Endothelial cell of umbilical vein (primary cell): ENCODE measurements around the gene OCA2. TPM values are rescaled to one million over a fixed set of nuclear protein-coding genes. Genes with fewer than 3 reads are reported as not detected.

Source experiments
- BruUV-seq: library from RNA; stranded (reverse); fragments of 400-500 nt; replicated peaks from 2 replicates; lab custom pipeline; 2021; lab: Mats Ljungman, UMichigan
- CTCF ChIA-PET: fragments of 300-600, 350-600 bp; sonication (Branson Sonifier 250); formaldehyde crosslinking; loops from one replicate; lab custom pipeline; 2021; ENCODE audit warnings: antibody characterized with exemption, inconsistent platforms; lab: Charles Lee
- POLR2A ChIA-PET: fragments of 300-600, 350-600 bp; sonication (Branson Sonifier 250); formaldehyde crosslinking; loops from one replicate; lab custom pipeline; 2021; ENCODE audit warnings: antibody characterized with exemption, inconsistent platforms; lab: Charles Lee
- DNase-seq: peaks from one replicate; pipeline ENCODE4 v3.0.0-alpha.2; 2011; ENCODE audit warnings: low read depth, low spot score
- FAIRE-seq: peaks from 2 replicates; lab custom pipeline; 2011; peaks lifted over from hg19 to GRCh38; lab: Jason Lieb, UNC
- H2AFZ ChIP-seq: 2 replicates; pipeline ENCODE4 v1.6.0; 2012; ENCODE audit warnings: low read depth, low read length, control low read depth, inconsistent platforms
- H3K27ac ChIP-seq: 2 replicates; pipeline ENCODE4 v1.5.1; 2011; ENCODE audit warnings: low read depth, mild to moderate bottlenecking, control low read depth, low read length, moderate library complexity; ENCODE audit not compliant: insufficient read depth
- H3K27me3 ChIP-seq, 2 experiments: 2 replicates each; pipeline versions ENCODE4 v1.6.0 to v1.6.1; 2011; ENCODE audit warnings: low read length in 2 of 2, mixed read lengths in 1 of 2; ENCODE audit not compliant: control insufficient read depth in 2 of 2, insufficient read depth in 2 of 2
- H3K36me3 ChIP-seq, 2 experiments: 2 replicates in 1 of 2; 3 replicates in 1 of 2; pipeline ENCODE4 v1.5.1; 2011; ENCODE audit warnings: low read length in 2 of 2, mild to moderate bottlenecking in 1 of 2, moderate library complexity in 1 of 2; ENCODE audit not compliant: control insufficient read depth in 2 of 2, insufficient read depth in 2 of 2; ENCODE audit errors: extremely low read depth in 1 of 2
- H3K4me1 ChIP-seq: 3 replicates; pipeline ENCODE4 v1.5.1; 2011; ENCODE audit warnings: mild to moderate bottlenecking, low read length; ENCODE audit not compliant: control insufficient read depth, insufficient read depth; ENCODE audit errors: extremely low read depth
- H3K4me2 ChIP-seq: 2 replicates; pipeline ENCODE4 v1.6.1; 2011; ENCODE audit warnings: low read length, control low read depth, mixed read lengths; ENCODE audit not compliant: insufficient read depth
- H3K4me3 ChIP-seq, 3 experiments: fragments of 200-600 bp in 1 of 3; sonication (generic), shearing (Covaris generic) in 1 of 3; replicated peaks in 1 of 3; 2 replicates each; pipeline ENCODE4 v1.5.1; 2011 to 2016; ENCODE audit warnings: control low read depth in 3 of 3, low read length in 3 of 3, mild to moderate bottlenecking in 2 of 3, inconsistent platforms in 1 of 3, low read depth in 1 of 3, moderate library complexity in 1 of 3; ENCODE audit not compliant: insufficient read depth in 1 of 3
- H3K79me2 ChIP-seq: 2 replicates; pipeline ENCODE4 v1.6.0; 2012; ENCODE audit warnings: low read length, inconsistent platforms; ENCODE audit not compliant: control insufficient read depth, insufficient read depth
- H3K9ac ChIP-seq: replicated peaks from 2 replicates; pipeline ENCODE3; 2011; ENCODE audit warnings: low read length, control low read depth; ENCODE audit not compliant: insufficient read depth; ENCODE audit errors: extremely low read depth
- H3K9me1 ChIP-seq: replicated peaks from 3 replicates; pipeline ENCODE4 v1.6.0; 2011; ENCODE audit warnings: mild to moderate bottlenecking, low read length; ENCODE audit not compliant: control insufficient read depth, insufficient read depth; ENCODE audit errors: extremely low read depth
- H3K9me3 ChIP-seq: replicated peaks from 2 replicates; pipeline ENCODE4 v1.5.1; 2012; ENCODE audit warnings: low read length, inconsistent platforms; ENCODE audit not compliant: control insufficient read depth, insufficient read depth
- H4K20me1 ChIP-seq: replicated peaks from 2 replicates; pipeline ENCODE3; 2011; ENCODE audit warnings: mild to moderate bottlenecking, low read length; ENCODE audit not compliant: control insufficient read depth, insufficient read depth; ENCODE audit errors: extremely low read depth
- EZH2 ChIP-seq: IDR thresholded peaks from 2 replicates; pipeline ENCODE4 v1.6.1; 2012; ENCODE audit warnings: borderline replicate concordance, low read depth, mild to moderate bottlenecking, moderate library complexity, low read length, inconsistent platforms; ENCODE audit not compliant: severe bottlenecking
- FOS ChIP-seq: IDR thresholded peaks from 2 replicates; pipeline ENCODE4 v1.6.1; 2011; ENCODE audit warnings: mild to moderate bottlenecking, low read length, moderate library complexity, borderline replicate concordance; ENCODE audit not compliant: insufficient read depth
- GATA2 ChIP-seq: IDR thresholded peaks from 2 replicates; pipeline ENCODE4 v1.7.0; 2011; ENCODE audit warnings: low read depth, mild to moderate bottlenecking, moderate library complexity, mixed read lengths, low read length; ENCODE audit not compliant: insufficient read length, insufficient read depth
- JUN ChIP-seq: IDR thresholded peaks from 2 replicates; pipeline ENCODE4 v1.6.1; 2011; ENCODE audit warnings: borderline replicate concordance, low read depth; ENCODE audit not compliant: insufficient read length, insufficient read depth
- MYC ChIP-seq: IDR thresholded peaks from one replicate; pipeline ENCODE4 v1.6.1; 2011; ENCODE audit warnings: mild to moderate bottlenecking, low read depth, low read length
- POLR2A ChIP-seq: IDR thresholded peaks from 2 replicates; pipeline ENCODE4 v1.6.1; 2012; ENCODE audit warnings: low read depth, mild to moderate bottlenecking, control low read depth, low read length
- POLR2AphosphoS5 ChIP-seq: IDR thresholded peaks from 2 replicates; pipeline ENCODE4 v1.6.1; 2012; ENCODE audit warnings: low read depth, mild to moderate bottlenecking, control low read depth, low read length, moderate library complexity; ENCODE audit not compliant: insufficient read depth
- dilution Hi-C: fragments of 300-500 bp; cut with MboI; formaldehyde crosslinking; loops from one replicate; pipeline ENCODE4 v1.15.0; 2019; ENCODE audit warnings: low sequenced_read_pairs; ENCODE audit not compliant: extremely low pct_ligation_motif_present
- intact Hi-C: fragments of 100-400 bp; cut with micrococcal nuclease; formaldehyde crosslinking; loops from one replicate; pipeline ENCODE4 v1.10.0; 2022
- polyA plus RNA-seq, 4 experiments: library from polyadenylated mRNA; depleted of rRNA in 3 of 4; stranded (reverse) in 3 of 4; unstranded in 1 of 4; fragments of >200 nt; gene quantifications; 2 replicates each; pipeline versions ENCODE4 v1.2.1 to v1.2.3, GENCODE V29; 2011 to 2012; ENCODE audit warnings: missing spikeins in 1 of 4
- total RNA-seq: library from RNA; stranded (reverse); gene quantifications from 2 replicates; pipeline ENCODE4 v1.2.3, GENCODE V29; 2021
- TF ChIP-seq, protein P1 (sequence below): IDR thresholded peaks from 2 replicates; pipeline ENCODE4 v1.6.1; 2011; ENCODE audit not compliant: insufficient read depth, insufficient read length
- TF ChIP-seq, protein P2 (sequence below), 2 donors: IDR thresholded peaks; 1 replicate in 1 of 2; 2 replicates in 1 of 2; pipeline ENCODE4 v1.5.1; 2011; ENCODE audit warnings: low read length in 2 of 2, mild to moderate bottlenecking in 2 of 2, moderate library complexity in 2 of 2, control low read depth in 1 of 2, inconsistent platforms in 1 of 2, low read depth in 1 of 2; ENCODE audit not compliant: insufficient read depth in 1 of 2; ENCODE audit errors: extremely low read depth in 1 of 2

The OCA2 gene
- total and polyA plus RNA-seq, 2 donors (not counting 3 experiments of a cell fraction or from before 2014, with no cell fraction given), result not detected

DNA sequence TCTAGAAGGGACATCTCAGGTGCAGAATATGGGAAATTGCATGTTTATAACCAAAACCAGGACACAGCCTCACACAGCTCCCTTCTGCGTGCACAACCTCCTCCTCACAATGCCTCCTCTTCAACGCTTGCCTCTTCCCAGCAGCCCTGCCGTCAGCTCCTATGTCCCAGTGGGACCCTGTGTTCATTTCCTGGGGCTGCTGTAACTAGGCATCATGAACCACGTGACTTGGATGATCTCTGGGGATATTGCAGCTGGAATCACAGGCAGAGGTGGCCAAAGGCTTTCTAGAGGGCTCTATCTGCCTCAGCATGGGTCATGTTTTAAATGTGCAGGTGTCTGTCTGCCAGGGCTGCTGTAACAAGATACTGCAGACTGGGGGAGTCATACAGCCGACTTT lies 375.3 kb downstream of the OCA2 start:
- Histone ChIP-seq H3K9ac (no peak overlapping the region), H3K4me2 (no peak overlapping the region), H3K36me3 (no peaks in the 10 kb centered on the region), H3K9me1 (no peaks in the 10 kb centered on the region), H3K4me1 (no peaks in the 10 kb centered on the region), H3K4me3 (no peak overlapping the region), H3K9me3 (peaks cover 8% of the 10 kb centered on the region), H2AFZ (no peak overlapping the region), H4K20me1 (no peaks in the 10 kb centered on the region), H3K27me3 (no peaks in the 10 kb centered on the region), H3K79me2 (no peaks in the 10 kb centered on the region), H3K27ac (no peak overlapping the region)
- ChIA-PET CTCF (no interaction called here), POLR2A (no interaction called here)
- dilution Hi-C loops (no loop called here), intact Hi-C loops (no loop called here)
- no peak for FAIRE-seq
- no TSS peak for BruUV-seq
- no peak for TF ChIP-seq FOS
- no peak for DNase-seq

DNA sequence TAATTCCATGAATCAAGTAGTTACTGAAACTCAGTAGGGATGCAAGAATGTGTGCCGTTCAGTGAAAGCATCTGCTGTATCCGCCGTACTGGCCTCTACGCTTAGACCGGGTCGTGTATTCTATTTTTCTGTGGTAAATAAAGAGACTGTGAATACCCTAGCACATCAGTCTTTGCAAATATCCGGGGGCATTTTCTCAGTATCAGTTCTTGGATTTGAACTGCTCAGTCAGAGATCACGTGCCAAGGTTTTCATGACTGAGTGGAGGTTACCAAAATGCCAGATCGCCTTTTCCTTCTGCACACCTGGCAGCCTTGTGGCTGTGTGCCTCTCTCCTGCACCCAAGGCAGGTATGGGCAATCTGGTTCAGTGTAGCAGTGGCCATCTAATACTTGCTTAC lies 377.0 kb downstream of the OCA2 start:
- CTCF ChIA-PET, result no interaction called here
- H3K27me3 ChIP-seq, result no peaks in the 10 kb centered on the region
- POLR2A ChIA-PET, result no interaction called here
- H3K27ac ChIP-seq, result no peak overlapping the region
- dilution Hi-C loops (no loop called here), intact Hi-C loops (no loop called here)
- H3K36me3 ChIP-seq, result no peaks in the 10 kb centered on the region
- H3K4me1 ChIP-seq, result no peaks in the 10 kb centered on the region
- TF ChIP-seq POLR2AphosphoS5 (no peak), POLR2A (no peak), EZH2 (no peak), MYC (no peak), FOS (no peak), JUN (no peak), GATA2 (no peak)
- TF ChIP-seq, protein P1, sequence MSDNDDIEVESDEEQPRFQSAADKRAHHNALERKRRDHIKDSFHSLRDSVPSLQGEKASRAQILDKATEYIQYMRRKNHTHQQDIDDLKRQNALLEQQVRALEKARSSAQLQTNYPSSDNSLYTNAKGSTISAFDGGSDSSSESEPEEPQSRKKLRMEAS, result no peak
- TF ChIP-seq, protein P2, sequence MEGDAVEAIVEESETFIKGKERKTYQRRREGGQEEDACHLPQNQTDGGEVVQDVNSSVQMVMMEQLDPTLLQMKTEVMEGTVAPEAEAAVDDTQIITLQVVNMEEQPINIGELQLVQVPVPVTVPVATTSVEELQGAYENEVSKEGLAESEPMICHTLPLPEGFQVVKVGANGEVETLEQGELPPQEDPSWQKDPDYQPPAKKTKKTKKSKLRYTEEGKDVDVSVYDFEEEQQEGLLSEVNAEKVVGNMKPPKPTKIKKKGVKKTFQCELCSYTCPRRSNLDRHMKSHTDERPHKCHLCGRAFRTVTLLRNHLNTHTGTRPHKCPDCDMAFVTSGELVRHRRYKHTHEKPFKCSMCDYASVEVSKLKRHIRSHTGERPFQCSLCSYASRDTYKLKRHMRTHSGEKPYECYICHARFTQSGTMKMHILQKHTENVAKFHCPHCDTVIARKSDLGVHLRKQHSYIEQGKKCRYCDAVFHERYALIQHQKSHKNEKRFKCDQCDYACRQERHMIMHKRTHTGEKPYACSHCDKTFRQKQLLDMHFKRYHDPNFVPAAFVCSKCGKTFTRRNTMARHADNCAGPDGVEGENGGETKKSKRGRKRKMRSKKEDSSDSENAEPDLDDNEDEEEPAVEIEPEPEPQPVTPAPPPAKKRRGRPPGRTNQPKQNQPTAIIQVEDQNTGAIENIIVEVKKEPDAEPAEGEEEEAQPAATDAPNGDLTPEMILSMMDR (IDR thresholded peaks at IDR 0.05; ENCODE audit: extremely low read depth in 1 of 2, insufficient read depth in 1 of 2, low read depth in 1 of 2, low read length in 2 of 2), result no peak
- H4K20me1 ChIP-seq, result no peaks in the 10 kb centered on the region
- DNase-seq, result no peak
- no peak overlapping the region for H3K4me2 ChIP-seq
- H3K4me3 ChIP-seq, result no peak overlapping the region
- no peak for FAIRE-seq
- H2AFZ ChIP-seq, result no peak overlapping the region
- no peaks in the 10 kb centered on the region for H3K9me1 ChIP-seq
- BruUV-seq, result no TSS peak
- peaks cover 10% of the 10 kb centered on the region for H3K9me3 ChIP-seq
- H3K9ac ChIP-seq, result no peak overlapping the region
- H3K79me2 ChIP-seq, result no peaks in the 10 kb centered on the region
